NCI-H69 (cell line): ENCODE data around the gene ARID5B.
A peak's percentile ranks its signal among the peaks of the same experiment; 100 is the strongest.

Experiments used
- DNase-seq: peaks from one replicate; lab custom pipeline; 2025; lab: John Stamatoyannopoulos, UW

The ARID5B gene

DNA sequence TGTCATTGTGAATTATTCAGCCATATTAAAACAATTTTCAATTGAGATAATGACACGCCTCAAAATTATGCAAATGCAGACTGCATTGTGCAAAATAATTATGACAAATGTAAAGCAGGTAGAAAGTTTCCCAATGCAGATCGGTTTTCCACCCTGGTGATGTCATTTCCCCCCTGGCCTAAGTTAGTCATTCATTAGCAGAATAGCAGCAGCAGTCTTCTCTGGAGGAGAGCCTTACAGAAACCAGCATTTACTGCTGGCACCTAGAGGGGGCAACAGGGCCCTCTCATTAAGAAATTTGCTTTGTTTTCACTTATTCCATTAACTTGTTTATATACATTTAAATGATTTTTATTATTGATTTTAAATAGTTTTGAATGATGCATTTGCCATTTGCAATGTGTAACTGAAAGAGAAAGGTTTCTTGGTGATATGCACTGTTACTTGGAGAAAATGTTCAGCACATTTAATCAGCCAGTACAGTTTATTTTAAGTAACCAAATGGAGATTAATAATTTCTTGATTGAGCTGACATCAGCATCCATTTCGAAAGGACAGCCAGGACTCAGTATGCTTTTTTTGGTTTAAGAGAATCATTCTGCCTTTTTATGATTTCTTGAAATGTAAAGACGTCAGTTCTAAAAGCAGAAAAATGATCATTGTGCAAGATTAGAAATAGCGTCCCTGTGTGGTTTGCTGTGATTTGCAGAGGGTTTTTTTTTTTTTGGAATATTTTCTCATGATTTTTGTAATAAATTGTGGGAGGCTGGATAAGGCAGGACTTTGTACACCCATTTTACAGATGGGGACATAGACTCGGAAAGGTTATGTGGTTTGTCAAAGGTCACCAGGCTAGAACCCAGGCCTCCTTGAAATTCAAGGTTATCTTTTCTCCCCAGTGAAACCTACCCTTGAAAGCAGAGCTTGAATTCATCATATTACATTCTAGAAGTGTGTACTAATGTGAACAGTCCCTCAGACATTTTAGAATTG is 3.5 kb downstream of the ARID5B start:
- DNase-seq, result peak; percentile 81

GRCh38 chr10:61905837-61906561 is 4.5 kb downstream of the ARID5B start:
- peak; percentile 27 for DNase-seq

DNA sequence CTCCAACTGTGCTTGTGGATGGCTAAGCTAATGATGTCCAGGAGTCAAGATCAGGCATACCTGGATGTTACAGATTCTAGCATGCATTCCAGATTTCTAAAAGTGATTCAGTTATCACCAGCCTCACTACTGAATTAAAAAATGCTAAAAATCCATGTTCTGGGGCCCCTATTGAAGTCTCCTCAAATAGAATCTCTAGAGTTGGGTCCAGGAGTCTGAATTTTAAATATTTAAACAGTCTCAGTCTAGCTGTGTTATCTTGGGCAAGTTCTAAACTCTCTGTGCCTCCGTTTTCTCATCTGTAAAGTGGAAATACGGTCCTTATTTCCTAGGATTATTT is 5.0 kb downstream of the ARID5B start:
- no peak for DNase-seq

DNA sequence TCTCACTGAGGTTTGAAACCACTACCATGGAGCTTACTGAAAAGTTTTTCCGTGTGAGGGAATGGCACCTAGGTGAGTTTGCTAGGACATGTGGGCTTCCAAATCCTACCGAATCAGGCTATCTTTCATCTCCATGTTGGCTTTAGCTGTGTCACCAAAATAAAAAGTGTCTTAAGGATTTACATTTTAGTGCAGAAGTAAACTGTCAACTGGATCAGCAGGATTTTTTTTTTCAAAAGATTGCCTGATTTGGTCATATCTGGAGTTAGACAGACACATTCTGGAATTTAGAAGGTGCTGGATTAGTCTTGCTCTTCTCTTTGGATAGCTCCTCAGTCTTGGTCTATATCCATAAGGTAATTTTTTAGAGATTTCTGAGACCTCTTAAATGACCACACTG is 5.5 kb downstream of the ARID5B start:
- DNase-seq, result no peak

GRCh38 chr10:61907587-61907986 is 6.1 kb downstream of the ARID5B start:
- DNase-seq, result no peak

DNA sequence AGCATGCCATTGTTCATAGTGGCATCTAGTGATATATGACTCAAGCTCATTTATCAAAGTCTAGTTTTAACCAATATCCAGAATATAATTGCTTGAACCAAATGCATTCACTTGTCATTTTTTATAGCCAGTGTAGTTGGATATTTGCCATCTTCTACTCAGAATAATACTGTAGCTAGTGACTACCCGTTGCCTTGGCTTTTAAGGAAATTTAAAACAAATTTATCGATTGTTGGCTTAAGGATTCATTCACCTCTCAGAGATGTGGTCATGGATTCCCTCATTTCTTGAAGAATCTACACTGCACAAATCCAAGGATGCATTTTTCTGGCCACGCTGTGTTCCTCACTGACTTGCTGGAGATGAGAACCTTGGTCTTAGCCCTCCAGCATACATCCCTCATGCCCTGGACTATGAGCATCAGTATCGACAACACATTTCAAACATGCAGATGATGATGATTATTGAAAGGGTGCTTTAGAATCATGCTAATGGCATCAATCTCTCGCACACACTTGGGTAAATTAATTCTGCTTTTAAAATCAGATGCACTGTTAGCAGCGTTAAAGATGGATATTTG is 8.8 kb downstream of the ARID5B start:
- no peak for DNase-seq

- DNase-seq, result no peak
Measured at GRCh38 chr10:61910894-61911293, 9.4 kb downstream of the ARID5B start.

GRCh38 chr10:61911425-61911824 is 9.9 kb downstream of the ARID5B start:
- DNase-seq, result no peak

GRCh38 chr10:61912981-61913380 is 11.5 kb downstream of the ARID5B start:
- no peak for DNase-seq

- no peak for DNase-seq
Measured at GRCh38 chr10:61918140-61918539, 16.6 kb downstream of the ARID5B start.

DNA sequence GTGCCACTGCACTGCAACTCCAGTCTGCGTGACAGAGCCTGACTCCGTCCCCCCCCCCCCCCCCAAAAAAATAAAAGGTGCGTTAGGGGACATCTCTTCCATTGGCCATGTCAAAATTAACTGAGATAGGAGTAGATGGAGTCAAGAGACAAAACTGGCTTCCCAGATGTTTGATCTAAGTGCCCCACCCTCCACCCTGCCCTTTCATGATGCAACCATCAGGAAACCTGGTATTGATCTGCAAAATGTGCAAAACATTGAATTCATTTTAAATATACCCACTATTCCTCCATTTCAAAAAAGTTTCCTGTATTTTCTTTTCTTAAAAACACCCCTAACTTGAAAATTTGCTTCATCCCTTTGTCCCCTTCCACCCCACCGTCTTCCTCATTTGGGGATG is 17.5 kb downstream of the ARID5B start:
- DNase-seq, result no peak

- no peak for DNase-seq
Measured at GRCh38 chr10:61919646-61920215, 18.2 kb downstream of the ARID5B start.

GRCh38 chr10:61921143-61921542 is 19.6 kb downstream of the ARID5B start:
- DNase-seq, result no peak

- peak; percentile 7 for DNase-seq
Measured at GRCh38 chr10:61923210-61923949, 21.9 kb downstream of the ARID5B start.

DNA sequence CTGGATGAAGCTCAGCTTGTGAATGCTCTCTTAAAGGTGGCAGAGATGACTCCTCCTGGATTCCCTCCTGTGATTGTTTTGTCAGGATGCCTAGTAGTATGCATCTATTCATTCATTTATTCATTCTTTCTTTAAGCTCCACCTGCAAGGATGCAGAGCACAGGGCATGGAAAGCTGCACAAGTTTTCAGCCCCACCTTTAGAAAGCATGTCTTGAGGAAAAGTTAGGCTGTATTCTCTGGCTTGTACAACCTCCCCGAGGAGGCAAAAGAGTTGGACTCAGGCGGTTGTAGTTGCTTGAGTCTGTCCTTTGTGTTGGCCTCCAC is 22.4 kb downstream of the ARID5B start:
- DNase-seq, result no peak

- no peak for DNase-seq
Measured at GRCh38 chr10:61929555-61929954, 28.1 kb downstream of the ARID5B start.

GRCh38 chr10:61931620-61932332 is 30.3 kb downstream of the ARID5B start:
- DNase-seq, result peak; percentile 8

DNA sequence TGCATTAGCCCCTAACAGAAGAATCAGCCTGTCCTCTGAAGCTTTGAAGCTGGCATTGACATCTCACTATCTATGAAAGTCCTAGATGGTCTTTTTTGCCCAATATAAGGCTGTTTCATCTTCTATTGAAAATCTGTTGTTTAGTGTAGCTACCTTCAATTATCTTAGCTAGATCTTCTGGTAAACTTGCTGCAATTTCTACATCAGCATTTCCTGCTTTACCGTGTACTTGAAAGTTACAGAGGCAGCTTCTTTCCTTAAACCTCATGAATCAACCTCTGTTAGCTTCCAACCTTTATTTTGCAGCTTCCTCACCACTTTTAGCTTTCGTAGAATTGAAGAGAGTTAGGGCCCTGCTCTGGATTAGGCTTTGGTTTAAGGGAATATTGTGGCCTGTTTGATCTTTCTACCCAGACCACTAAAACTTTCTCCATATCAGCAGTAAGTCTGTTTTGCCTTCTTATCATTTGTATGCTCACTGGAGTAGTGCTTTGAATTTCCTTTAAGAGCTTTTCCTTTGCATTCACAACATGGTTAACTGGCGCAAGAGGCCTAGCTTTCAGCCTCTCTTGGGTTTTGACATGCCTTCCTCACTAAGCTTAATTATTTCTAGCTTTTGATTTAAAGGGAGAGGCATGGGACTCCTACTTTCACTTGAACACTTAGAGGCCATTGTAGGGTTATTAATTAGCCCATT is 32.5 kb downstream of the ARID5B start:
- no peak for DNase-seq

- no peak for DNase-seq
Measured at GRCh38 chr10:61935077-61935476, 33.6 kb downstream of the ARID5B start.

- DNase-seq, result no peak
Measured at GRCh38 chr10:61936770-61937169, 35.3 kb downstream of the ARID5B start.
